GM19193 (cell line): ENCODE measurements around the gene S100PBP.

Experiments
- POLR2A ChIP-seq: IDR thresholded peaks from 4 replicates; pipeline ENCODE4 v1.6.1; 2011; ENCODE audit not compliant: insufficient read depth, insufficient read length; ENCODE audit errors: extremely low read depth

The S100PBP gene

DNA sequence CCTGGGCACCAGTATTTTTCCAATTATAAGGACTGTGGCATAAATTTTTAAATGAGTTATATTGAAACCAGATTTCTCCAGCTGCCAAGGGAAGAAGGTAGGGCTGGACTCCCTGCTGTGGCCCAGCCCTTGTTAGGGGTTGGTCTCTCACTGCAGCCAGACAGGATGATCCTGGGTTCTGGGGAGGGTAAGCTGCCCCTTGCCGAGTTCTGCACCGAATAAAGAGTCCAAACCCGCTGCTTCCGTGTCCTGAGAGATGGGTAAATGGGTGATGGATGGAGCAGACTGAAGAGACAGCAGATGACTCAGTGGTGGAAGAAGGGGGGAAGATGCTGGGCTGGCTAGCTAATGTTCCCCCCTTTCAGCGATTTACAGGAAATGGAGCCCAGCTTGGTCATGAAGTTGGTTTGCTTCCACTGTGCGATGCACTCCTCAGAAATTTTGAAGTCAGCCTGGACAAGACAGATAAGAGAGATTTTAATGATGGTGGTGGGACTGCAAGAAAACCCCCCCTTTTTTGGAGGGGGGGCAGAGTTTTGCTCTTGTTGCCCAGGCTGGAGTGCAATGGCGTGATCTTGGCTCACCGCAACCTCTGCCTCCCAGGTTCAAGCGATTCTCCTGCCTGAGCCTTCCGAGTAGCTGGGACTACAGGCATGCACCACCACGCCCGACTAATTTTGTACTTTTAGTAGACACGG, 41.7 kb upstream of the S100PBP start:
- TF ChIP-seq POLR2A, result no peak

DNA sequence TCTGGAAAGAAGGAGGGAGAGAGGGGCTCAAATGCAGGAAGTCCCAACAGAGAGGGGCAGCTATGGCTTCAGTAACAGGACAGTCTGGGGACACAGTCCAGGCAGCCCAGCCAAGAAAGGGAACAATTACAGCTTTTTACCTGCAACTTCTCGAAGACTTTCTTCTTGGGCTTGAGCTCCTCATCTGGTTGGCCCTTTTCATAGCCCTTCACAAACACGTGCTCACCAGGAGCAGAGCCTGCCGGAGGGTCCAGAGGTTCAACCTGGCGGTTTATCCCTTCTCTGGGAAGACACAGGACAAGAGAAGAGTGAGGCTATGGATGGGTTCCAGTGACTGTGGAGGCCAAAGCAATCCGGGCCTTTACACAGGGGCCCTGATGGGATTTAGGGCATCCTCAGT, 38.2 kb upstream of the S100PBP start:
- no peak for TF ChIP-seq POLR2A

DNA sequence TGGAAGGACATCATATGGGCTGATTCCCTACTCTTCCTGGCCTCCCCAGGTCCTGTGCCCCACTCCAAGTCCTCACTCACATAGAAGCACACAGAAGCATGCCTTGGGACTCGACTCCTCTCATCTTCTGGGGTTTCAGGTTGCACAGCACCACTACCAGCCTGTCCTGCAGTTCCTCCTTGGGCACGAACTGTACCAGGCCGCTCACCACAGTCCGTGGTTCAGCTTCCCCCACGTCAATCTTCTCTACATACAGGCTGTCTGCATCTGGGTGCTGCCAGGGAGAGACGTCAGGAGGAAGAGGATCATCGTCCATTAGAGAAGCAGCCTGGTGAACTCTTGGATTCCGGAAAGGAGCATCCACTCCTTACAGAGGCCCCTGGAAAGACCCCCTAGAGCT, 37.4 kb upstream of the S100PBP start:
- no peak for TF ChIP-seq POLR2A

- no peak for TF ChIP-seq POLR2A
Observed at GRCh38 chr1:32780628-32781234, 36.7 kb upstream of the S100PBP start.

GRCh38 chr1:32782086-32782485, 35.4 kb upstream of the S100PBP start:
- no peak for TF ChIP-seq POLR2A

GRCh38 chr1:32783851-32784250, 33.6 kb upstream of the S100PBP start:
- no peak for TF ChIP-seq POLR2A

GRCh38 chr1:32784817-32785216, 32.6 kb upstream of the S100PBP start:
- TF ChIP-seq POLR2A, result no peak

GRCh38 chr1:32786856-32787255, 30.6 kb upstream of the S100PBP start:
- no peak for TF ChIP-seq POLR2A

- TF ChIP-seq POLR2A, result no peak
Observed at GRCh38 chr1:32791881-32792280, 25.6 kb upstream of the S100PBP start.

DNA sequence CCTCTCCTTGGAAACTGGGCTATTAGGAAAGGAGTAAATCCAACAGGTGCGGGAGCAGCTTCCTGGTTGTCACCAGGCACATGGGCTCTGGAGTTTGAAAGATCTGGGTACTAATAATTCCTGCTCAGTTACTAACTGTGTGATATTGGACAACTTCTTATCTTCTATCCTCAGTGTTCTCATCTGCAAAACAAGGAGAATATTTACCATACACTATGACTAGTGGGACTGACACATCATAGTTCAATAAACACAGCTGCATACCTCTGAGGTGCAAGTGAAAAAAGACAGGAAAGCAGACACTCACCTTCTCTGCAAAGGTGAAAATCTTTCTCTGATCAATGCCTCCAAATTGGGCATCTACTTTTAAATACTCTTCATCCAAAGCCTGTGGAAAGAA, 20.0 kb upstream of the S100PBP start:
- no peak for TF ChIP-seq POLR2A

- no peak for TF ChIP-seq POLR2A
Observed at GRCh38 chr1:32798191-32798590, 19.3 kb upstream of the S100PBP start.

- TF ChIP-seq POLR2A, result no peak
Observed at GRCh38 chr1:32798679-32799416, 18.6 kb upstream of the S100PBP start.

- no peak for TF ChIP-seq POLR2A
Observed at GRCh38 chr1:32801096-32801715, 16.2 kb upstream of the S100PBP start.

- TF ChIP-seq POLR2A, result no peak
Observed at GRCh38 chr1:32806290-32806689, 11.2 kb upstream of the S100PBP start.

DNA sequence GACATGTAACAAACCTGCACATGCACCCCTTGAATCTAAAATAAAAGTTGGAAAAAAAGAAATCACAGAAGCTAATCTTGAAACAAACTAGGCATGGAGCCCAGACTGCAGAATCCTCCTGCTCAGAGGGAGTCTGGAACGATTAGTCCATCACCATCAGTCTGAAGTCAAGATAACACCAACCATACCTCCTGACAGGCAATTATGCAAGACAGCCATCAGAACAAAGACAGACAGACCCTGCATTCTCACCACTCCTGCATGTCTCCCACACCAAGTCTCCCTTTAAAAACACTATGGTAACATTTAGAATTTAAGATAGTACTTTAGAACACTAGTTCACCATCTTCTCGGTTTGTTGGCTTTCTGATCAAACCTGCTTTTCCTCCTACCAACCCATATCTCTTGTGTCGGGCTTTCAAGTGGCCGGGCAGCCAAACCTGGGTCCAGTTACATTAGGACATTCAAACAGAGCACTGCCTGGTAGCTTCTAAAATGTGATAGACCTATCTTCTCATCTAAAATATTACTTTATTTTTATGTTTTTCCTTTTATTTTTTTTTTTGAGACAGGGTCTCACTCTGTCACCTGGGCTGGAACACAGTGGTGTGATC, 10.4 kb upstream of the S100PBP start:
- TF ChIP-seq POLR2A, result no peak
